ENCODE results near the gene IGSF23. TPM values are rescaled to one million over a fixed set of nuclear protein-coding genes. Genes with fewer than 3 reads are reported as not detected.
A peak's percentile ranks its signal among the peaks of the same experiment; 100 is the strongest.

The IGSF23 gene
- total and polyA plus RNA-seq, 2 of the 13 experiments (the other 11 are each of a cell fraction or from before 2014, with no cell fraction given), result 2.3 to 8.8 TPM

DNA sequence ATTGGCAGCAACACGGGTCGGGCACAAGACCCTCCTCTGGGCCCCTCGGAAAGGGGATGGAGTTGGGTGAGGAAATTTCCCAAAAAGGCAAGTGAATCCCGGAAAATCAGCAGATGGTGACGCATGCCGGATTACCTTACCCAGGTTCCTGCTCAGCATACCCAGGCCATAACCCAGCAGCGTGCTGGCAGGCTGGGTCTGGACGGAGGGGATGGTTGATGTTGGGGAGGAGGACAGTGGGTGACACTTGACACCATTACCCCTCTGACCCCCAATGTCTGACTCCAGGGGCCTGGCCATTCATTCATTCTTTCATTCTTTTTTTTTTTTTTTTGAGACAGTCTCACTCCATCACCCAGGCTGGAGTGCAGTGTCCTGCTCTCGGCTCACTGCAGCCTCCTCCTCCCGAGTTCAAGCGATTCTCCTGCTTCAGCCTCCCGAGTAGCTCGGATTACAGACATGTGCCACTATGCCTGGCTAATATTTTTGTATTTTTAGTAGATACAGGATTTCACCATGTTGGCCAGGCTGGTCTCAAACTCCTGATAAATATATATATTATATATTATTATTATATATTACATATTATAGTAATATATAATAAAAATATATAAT lies 31.1 kb downstream of the IGSF23 start (continued):
- TF ChIP-seq, protein P1, sequence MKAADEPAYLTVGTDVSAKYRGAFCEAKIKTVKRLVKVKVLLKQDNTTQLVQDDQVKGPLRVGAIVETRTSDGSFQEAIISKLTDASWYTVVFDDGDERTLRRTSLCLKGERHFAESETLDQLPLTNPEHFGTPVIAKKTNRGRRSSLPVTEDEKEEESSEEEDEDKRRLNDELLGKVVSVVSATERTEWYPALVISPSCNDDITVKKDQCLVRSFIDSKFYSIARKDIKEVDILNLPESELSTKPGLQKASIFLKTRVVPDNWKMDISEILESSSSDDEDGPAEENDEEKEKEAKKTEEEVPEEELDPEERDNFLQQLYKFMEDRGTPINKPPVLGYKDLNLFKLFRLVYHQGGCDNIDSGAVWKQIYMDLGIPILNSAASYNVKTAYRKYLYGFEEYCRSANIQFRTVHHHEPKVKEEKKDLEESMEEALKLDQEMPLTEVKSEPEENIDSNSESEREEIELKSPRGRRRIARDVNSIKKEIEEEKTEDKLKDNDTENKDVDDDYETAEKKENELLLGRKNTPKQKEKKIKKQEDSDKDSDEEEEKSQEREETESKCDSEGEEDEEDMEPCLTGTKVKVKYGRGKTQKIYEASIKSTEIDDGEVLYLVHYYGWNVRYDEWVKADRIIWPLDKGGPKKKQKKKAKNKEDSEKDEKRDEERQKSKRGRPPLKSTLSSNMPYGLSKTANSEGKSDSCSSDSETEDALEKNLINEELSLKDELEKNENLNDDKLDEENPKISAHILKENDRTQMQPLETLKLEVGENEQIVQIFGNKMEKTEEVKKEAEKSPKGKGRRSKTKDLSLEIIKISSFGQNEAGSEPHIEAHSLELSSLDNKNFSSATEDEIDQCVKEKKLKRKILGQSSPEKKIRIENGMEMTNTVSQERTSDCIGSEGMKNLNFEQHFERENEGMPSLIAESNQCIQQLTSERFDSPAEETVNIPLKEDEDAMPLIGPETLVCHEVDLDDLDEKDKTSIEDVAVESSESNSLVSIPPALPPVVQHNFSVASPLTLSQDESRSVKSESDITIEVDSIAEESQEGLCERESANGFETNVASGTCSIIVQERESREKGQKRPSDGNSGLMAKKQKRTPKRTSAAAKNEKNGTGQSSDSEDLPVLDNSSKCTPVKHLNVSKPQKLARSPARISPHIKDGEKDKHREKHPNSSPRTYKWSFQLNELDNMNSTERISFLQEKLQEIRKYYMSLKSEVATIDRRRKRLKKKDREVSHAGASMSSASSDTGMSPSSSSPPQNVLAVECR (CRISPR knock-in tag; IDR thresholded peaks at IDR 0.05; ENCODE audit: borderline replicate concordance), result peak; percentile 15; the same call in 1 of the 2 replicates
- TF ChIP-seq DMAP1 (CRISPR knock-in tag; IDR thresholded peaks at IDR 0.05) (peak; percentile 1; the same call in 1 of the 2 replicates), ZFP41 (CRISPR knock-in tag; IDR thresholded peaks at IDR 0.05; ENCODE audit: borderline replicate concordance) (0 out of 2 replicates have a peak, but pooled peaks have one; percentile 2), KAT2B (IDR thresholded peaks at IDR 0.05; ENCODE audit: borderline replicate concordance, low read depth, low read length) (no peak), CREM (IDR thresholded peaks at IDR 0.05) (0 out of 2 replicates have a peak, but pooled peaks have one; percentile 13), CREM (CRISPR knock-in tag; IDR thresholded peaks at IDR 0.05) (no peak), PAX8 (CRISPR knock-in tag; IDR thresholded peaks at IDR 0.05; ENCODE audit: borderline replicate concordance) (0 out of 2 replicates have a peak, but pooled peaks have one; percentile 33), LCORL (IDR thresholded peaks at IDR 0.05) (no peak), LCORL (CRISPR knock-in tag; IDR thresholded peaks at IDR 0.05) (peak; percentile 72), SP4 (CRISPR knock-in tag; IDR thresholded peaks at IDR 0.05) (no peak), ZNF12 (CRISPR knock-in tag; IDR thresholded peaks at IDR 0.05) (0 out of 2 replicates have a peak, but pooled peaks have one; percentile 2), ZNF350 (CRISPR knock-in tag; IDR thresholded peaks at IDR 0.05; ENCODE audit: borderline replicate concordance, low read depth) (peak; percentile 40; the same call in 1 of the 2 replicates), FOSL2 (CRISPR knock-in tag; IDR thresholded peaks at IDR 0.05) (peak; percentile 43; the same call in 1 of the 2 replicates), ZNF431 (CRISPR knock-in tag; IDR thresholded peaks at IDR 0.05; ENCODE audit: borderline replicate concordance, low read depth) (no peak), RFX5 (IDR thresholded peaks at IDR 0.05; ENCODE audit: low read depth, low read length) (no peak), ZNF772 (CRISPR knock-in tag; IDR thresholded peaks at IDR 0.05) (0 out of 2 replicates have a peak, but pooled peaks have one; percentile 61), ZNF75D (CRISPR knock-in tag; IDR thresholded peaks at IDR 0.05; ENCODE audit: borderline replicate concordance) (0 out of 2 replicates have a peak, but pooled peaks have one; percentile 30)
- TF ChIP-seq, protein P2, sequence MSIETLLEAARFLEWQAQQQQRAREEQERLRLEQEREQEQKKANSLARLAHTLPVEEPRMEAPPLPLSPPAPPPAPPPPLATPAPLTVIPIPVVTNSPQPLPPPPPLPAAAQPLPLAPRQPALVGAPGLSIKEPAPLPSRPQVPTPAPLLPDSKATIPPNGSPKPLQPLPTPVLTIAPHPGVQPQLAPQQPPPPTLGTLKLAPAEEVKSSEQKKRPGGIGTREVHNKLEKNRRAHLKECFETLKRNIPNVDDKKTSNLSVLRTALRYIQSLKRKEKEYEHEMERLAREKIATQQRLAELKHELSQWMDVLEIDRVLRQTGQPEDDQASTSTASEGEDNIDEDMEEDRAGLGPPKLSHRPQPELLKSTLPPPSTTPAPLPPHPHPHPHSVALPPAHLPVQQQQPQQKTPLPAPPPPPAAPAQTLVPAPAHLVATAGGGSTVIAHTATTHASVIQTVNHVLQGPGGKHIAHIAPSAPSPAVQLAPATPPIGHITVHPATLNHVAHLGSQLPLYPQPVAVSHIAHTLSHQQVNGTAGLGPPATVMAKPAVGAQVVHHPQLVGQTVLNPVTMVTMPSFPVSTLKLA (IDR thresholded peaks at IDR 0.05), result no peak
- TF ChIP-seq, protein P3, sequence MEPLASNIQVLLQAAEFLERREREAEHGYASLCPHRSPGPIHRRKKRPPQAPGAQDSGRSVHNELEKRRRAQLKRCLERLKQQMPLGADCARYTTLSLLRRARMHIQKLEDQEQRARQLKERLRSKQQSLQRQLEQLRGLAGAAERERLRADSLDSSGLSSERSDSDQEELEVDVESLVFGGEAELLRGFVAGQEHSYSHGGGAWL (CRISPR knock-in tag; IDR thresholded peaks at IDR 0.05), result peak; percentile 6; the same call in 1 of the 2 replicates
- TF ChIP-seq, protein P4, sequence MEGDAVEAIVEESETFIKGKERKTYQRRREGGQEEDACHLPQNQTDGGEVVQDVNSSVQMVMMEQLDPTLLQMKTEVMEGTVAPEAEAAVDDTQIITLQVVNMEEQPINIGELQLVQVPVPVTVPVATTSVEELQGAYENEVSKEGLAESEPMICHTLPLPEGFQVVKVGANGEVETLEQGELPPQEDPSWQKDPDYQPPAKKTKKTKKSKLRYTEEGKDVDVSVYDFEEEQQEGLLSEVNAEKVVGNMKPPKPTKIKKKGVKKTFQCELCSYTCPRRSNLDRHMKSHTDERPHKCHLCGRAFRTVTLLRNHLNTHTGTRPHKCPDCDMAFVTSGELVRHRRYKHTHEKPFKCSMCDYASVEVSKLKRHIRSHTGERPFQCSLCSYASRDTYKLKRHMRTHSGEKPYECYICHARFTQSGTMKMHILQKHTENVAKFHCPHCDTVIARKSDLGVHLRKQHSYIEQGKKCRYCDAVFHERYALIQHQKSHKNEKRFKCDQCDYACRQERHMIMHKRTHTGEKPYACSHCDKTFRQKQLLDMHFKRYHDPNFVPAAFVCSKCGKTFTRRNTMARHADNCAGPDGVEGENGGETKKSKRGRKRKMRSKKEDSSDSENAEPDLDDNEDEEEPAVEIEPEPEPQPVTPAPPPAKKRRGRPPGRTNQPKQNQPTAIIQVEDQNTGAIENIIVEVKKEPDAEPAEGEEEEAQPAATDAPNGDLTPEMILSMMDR (CRISPR knock-in tag; IDR thresholded peaks at IDR 0.05), result peak; percentile 2; the same call in 1 of the 2 replicates
- TF ChIP-seq, protein P5, sequence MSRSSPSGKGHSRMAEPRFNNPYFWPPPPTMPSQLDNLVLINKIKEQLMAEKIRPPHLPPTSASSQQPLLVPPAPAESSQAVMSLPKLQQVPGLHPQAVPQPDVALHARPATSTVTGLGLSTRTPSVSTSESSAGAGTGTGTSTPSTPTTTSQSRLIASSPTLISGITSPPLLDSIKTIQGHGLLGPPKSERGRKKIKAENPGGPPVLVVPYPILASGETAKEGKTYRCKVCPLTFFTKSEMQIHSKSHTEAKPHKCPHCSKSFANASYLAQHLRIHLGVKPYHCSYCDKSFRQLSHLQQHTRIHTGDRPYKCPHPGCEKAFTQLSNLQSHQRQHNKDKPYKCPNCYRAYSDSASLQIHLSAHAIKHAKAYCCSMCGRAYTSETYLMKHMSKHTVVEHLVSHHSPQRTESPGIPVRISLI (CRISPR knock-in tag; IDR thresholded peaks at IDR 0.05; ENCODE audit: borderline replicate concordance), result peak; percentile 63; the same call in 1 of the 2 replicates
